HK-2 (cell line): ENCODE measurements around the gene ADGRF3.
"Not testable (repeated sequence)": the region's sequence is repeated elsewhere in the genome, so short reads cannot be mapped to it uniquely, and the experiment has no call there.

Experiments
- DNase-seq: peaks from one replicate; pipeline ENCODE4 v3.0.0-alpha.2; 2018; ENCODE audit not compliant: unreplicated experiment

Gene ADGRF3

DNA sequence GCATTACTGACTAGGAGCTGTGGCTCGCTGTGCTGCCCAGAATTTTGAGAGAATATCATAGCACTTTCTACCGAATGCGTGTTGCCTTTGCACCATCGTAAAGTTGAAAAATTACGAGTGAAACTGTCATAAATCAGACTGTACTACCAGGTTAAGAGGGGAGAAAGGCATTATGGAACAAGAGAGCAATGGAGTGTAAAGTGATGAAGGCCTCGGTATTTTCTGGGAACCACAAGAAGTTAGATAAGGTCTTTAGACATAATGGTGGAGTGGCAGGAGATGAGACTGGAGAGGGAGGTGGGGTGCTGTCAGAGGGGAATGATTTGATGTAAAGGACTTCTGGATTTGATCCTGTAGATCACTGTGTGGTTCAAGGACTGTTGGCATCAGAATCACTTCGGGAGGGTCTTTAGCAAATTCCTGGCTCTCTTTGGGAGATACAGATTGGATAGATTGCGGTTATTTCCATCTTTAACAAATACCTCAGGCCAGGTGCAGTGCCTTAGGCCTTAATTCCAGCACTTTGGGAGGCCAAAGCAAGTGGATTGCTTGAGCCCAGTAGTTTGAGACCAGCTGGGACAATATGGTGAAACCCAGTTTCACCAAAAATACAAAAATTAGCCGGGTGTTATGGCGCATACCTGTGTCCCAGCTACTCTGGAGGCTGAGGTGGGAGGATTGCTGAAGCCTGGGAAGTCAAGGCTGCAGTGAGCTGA is 4.9 kb upstream of the ADGRF3 start:
- DNase-seq: no peak

DNA sequence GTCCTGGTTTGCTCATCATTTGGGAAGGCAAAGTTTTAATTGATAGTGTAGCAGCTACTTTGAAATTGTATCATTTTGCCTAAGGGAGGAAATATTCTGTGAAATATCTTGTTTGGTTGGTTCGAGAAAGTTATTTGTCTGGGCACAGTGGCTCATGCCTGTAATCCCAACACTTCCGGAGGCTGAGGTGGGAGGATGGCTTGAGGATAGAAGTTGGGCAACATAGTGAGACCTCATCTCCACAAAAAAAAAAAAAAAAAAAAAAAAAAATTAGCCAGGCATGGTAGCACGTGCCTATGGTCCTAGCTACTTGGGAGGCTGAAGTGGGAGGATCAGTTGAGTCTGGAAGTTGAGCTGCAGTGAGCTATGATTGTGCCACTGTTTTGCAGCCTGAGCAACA is 3.1 kb upstream of the ADGRF3 start:
- no peak for DNase-seq

DNA sequence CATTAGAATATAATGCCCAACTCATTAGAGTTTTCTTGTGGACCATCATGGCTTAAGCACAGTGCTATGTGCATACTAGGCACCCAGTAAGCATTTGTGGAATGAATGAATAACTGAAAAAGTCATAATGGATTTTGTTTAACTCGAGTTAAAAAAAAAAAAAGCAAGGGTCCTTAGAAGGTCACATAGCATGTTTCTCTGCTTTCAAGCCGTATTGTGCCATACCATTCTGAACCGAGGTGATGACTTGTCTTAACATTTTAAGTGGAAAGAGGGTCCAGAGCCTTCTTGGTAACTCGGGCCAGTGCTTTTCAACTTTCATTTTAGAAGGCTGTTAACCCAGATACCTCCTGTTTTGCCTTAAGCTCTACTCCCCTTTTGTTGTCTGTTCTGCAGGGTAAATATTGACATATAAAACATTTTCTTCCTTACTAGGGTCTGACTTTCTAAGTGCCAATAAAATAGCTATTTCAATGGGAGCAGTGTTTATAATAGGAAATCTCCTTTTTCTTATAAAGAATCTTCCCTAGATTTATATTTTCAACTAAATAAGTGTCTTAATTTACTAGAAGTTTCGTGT is 787 bp upstream of the ADGRF3 start:
- DNase-seq: no peak

DNA sequence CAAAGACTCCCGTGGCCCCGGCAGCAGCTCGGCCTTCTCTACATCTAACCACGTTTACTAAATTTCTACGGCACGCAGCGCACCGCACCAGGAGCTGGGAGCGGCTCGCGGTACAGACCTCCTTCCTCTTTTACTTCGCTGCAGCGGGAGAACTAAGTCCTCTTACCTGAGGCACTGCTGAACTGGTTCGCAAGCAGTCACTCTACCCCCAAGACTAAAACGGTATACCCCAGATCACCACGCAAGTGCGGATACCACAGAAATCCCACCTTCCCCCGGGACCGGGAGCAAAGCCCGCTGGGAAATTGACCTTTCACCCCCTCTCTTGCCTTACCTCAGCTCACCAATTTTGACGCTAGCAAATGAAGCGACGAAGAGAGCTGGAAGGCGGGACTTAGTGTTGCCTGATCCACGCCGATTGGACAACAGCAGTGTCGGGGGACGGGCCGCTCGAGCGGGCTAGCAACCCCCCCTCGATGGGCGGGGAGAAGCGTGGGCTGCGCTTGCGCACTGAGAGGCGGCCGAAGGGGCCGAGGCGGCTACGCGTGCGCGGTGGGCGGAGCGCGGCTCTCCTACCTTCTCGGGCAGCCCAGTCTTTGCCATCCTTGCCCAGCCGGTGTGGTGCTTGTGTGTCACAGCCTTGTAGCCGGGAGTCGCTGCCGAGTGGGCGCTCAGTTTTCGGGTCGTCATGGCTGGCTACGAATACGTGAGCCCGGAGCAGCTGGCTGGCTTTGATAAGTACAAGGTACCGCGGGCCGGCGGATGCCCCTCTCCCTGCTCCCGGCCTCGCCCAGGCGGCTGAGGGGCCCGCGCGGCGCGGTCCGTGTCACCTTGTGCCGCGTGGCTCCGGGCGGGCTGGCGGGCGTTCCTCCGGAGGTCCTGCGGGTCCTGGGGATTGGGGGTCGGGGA is 790 bp downstream of the ADGRF3 start, which contains the start of gene SELENOI:
TSS of gene SELENOI (plus strand) at position 599 of the 909 bp plus-strand sequence. CDS start at position 689, 90 bp downstream.
- DNase-seq: peak; percentile 99

DNA sequence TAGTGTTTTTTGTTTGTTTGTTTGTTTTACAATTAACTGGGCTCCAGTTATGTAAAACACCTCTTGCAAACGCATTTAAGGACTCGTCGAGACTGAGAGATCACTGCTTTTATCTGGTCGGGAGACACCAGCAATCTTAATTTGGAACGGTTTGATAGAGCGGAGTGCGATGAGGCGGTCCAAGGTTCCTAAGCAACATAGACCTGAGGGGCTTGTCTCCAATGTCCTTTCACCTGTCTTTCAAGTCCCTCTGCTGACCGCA is 1.4 kb downstream of the ADGRF3 start:
- DNase-seq: no peak

DNA sequence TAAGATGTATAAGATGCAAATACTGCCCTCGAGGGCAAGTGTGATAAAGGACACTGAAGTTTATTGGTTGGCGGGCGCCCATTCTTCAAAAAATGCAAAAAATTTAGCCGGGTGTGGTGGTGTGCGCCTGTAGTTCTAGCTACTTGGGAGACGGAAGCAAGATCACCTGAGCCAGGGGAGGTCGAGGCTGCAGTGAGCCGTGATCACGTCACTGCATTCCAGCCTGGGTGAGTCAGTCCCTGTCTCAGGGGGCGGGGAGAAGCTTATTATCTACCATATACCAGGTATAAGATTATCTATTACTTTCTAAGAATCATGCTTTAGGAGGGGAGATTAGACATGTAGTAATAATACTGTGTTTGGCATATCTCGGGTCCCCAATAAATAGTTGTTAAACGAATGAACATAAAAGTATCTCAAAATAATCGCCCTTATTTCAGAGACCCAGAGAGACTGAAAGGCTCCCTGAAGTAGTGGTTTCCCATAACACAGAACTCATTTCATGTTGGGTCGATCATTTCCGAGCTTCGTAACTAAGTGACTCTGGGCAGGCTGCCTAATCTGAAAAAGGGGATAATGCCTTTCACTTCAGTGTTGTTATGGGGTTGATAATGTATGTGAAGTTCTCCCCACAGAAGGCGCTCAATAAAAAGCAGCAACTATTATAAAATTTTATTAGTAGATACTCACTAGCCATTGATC is 1.9 kb downstream of the ADGRF3 start:
- peak; percentile 57 for DNase-seq

DNA sequence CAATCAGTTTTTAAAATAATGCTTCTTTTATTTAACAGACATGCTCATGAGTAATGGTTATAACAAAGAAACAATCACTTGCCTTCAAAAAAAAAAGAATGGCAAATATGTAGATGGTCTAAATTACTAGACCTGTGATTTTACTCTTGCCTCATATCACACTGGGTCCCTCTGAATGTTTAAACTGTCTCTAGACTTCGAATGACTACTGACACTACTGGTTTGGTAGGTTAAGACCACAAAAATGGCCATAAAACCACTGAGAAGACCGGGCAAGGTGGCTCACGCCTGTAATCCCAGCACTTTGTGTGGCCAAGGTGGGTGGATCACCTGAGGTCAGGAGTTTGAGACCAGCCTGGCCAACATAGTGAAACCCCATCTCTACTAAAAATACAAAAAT is 5.8 kb downstream of the ADGRF3 start:
- DNase-seq: no peak

DNA sequence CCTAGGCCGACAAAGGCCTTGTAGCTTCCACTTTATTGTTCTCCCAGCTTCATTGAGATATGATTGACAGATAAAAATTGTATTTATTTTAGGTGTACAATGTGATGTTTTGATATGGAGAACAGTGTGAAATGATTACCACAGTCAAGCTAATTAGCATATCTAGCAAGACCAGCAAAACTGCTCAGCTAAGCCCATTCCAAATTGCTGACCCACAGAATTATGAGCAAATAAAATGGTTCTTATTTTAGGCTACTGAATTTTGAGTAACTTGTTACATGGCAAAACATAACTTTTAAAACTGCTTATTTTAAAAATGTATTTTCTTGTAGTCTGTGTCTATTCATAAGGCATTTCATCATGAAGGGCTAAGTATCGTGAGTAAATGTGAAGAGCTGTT is 9.3 kb downstream of the ADGRF3 start:
- no peak for DNase-seq

DNA sequence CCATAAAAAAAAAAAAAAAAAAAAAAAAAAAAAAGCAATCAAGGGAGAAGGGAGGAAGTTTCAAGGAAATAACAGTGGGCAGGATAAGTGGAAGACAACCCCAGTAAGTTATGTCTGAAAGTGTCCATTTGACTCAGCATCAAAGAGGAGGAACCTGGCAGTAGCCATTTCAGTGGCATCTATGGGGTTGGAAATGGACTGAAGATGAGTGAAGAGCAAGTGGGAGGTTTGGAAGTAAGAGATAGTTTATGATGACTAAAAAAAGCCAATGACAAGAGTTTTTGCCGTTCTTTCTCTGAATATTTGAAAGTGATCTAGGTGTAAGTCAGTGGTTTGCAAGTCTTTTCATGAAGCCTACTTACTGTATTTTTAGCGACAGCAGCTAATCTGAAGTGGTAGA is 9.9 kb downstream of the ADGRF3 start:
- DNase-seq: no peak

DNA sequence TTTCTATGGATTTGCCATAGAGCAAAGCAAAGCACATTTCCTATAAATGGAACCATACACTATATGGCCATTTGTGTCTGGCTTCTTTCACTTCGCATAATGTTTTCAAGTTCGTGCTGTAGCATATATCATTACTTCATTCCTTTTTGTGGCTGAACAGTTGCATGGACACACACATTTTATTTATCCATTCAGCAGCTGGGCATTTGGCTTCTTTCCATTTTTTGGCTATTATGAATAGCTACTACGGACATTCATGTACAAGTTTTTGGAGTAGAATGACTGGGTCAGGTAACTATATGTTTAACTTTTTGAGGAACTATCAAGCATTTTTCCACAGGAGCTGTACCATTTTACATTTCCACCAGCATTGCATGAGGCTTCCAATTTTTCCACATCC is 11.4 kb downstream of the ADGRF3 start:
- no peak for DNase-seq

DNA sequence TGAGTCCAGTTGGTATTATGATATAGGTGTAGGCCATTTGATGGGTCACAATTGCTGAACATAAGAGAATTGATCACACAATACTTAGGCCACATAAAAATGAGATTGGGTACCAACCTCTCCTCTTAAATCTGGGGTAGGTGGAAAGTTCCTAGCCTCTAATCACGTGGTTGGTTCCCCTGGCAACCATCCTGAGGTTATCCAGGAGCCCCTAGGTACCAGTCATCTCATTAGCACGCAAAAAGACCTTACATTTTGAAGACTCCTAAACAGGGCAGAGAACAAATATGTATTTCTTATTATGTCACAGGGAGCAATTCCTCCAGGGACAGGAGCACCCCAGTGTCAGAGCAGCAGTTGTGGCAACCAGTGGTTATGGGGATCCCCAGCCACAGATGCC is 13.3 kb downstream of the ADGRF3 start:
- DNase-seq: no peak

DNA sequence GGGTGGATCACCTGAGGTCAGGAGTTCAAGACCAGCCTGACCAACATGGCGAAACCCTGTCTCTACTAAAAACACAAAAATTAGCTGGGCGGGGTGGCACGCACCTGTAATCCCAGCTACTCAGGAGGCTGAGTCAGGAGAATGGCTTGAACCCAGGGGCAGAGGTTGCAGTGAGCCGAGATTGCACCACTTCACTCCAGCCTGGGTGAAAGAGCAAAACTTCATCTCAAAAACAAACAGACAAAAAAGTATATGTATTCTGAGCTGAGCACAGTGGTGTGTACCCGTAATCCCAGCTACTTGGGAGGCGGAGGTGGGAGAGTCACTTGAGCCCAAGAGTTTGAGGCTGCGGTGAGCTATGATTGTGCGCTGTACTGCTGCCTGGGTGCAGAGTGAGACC is 15.3 kb downstream of the ADGRF3 start:
- DNase-seq: not testable (repeated sequence)

DNA sequence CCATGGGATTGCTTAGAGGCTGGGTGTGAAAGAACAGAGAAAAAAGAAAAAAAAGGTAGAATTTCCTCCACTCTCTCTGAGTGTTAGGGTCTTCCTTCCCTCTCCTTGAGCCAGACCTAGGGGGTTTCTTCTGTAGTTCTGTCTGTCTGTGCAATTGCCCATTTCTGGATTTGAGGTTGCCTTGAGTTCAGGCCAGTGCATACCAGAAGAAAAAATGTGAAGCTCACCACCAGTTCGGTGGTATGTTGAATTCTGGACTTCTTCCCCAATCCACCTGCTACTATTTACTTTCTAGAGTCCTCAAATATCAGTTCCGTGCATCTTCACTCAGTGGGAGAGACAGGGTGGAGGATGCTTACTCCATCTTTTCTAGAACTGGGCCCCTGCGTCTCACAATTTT is 16.0 kb downstream of the ADGRF3 start:
- no peak for DNase-seq

DNA sequence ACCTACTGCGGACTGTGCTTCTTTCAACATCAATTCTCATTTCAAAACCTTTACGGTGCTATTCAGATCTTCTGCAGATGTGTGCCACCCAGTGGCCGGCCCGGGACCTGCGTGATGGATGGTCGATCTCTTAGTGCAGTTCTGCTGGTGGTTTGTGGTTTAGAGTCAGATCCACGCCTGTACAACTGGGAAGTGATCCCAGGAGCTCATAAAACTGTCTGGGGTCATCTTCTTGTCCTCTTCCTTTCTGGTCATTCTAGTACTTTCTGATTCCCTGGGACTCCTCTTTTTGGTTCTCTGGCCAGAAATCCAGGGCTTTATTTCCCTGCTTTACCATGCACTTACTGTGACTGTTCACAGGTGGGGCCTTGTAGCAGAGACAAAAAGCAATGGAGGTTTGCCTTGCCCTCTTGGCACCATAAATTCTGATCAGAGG is 16.5 kb downstream of the ADGRF3 start:
- peak; percentile 74 for DNase-seq

DNA sequence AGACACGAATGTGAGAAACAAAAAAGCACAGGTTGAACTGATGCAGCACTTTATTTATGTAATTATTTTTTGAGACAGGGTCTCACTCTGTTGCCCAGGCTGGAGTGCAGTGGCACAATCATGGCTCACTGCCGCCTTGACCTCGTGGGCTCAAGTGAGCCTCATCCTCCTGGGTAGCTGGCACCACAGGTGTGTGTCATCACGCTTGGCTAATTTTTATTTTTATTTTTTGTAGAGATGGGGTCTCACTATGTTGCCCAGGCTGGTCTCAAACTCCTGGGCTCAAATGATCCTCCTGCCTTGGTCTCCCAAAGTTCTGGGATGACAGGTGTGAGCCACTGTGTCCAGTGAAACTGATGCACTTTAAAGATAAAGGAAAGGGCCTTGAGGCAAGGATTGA is 17.5 kb downstream of the ADGRF3 start:
- not testable (repeated sequence) for DNase-seq

DNA sequence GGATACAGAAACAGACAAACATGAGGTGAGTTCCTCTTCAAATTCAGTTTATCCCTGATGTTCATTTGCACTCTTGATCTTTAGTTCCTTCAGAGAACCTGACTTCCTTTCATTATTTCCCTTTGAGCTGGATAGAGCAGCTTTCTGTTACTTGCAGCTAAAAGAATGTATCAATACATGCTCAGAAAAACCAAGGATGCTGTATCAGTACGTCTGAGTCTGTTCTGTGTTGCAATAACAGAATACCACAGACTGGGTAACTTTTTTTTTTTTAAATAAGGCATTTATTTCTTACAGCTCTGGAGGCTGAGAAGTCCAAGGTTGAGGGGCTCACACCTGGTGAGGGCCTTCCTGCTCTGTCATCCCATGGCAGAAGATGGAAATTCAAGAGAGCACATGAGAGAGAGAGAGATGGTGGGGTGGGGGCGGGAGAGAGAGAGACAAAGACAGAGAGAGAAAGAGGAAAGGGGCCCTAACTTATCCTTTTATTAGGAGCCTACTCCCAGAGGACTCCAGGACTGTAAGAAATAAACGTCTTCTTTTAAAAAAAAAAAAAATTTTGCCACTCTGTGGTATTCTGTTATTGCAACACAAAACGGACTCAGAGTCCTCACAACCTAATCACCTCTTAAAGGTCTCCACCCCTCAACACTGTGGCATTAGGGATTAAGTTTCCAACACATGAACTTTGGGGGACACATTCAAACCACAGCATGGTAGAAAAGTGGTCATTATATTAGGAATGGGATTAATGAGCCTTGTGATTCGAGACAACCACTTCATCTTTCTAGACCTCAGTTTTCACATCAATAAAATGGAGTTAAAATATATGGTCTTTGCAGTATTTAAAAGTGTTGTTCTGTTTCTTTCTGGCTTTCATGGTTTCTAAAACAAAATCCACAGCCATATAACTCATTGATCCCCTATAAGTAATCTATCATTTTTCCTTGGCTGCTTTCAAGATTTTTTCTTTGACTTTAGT is 19.0 kb downstream of the ADGRF3 start:
- DNase-seq: no peak

DNA sequence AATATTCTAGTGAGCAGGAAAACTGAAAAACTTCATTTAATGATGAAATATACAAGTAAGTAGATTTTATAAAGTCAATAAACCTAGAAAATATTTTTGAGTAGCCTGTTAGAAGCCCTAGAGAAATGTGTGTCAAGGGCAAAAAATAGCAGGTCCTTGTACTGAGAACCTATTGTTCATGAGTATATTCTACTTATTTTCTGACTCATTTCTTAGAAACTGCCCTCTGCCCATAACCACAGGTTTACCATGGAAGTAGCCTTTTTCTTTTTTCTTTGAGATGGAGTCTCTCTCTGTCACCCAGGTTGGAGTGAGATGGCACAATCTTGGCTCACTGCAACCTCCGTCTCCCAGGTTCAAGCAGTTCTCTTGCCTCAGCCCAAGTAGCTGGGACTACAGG is 20.1 kb downstream of the ADGRF3 start:
- no peak for DNase-seq

DNA sequence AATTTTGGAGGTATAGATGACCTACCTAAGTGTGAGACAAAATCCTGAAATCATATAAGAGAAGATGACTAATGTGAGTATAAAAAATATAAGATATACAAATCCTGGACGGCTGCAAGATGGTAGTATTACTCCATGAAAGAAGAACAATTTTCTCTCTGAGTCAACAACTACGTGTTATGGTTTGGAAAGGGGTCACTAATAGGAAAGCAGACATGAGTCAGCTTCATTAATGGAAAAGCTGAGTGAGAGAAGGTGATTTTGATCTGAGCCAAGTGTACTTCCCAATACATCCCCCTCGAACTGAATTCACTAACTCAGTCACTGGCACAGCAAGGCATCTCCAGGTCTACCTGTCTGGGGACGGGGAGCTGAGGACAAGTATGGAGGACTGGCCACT is 20.7 kb downstream of the ADGRF3 start:
- no peak for DNase-seq

DNA sequence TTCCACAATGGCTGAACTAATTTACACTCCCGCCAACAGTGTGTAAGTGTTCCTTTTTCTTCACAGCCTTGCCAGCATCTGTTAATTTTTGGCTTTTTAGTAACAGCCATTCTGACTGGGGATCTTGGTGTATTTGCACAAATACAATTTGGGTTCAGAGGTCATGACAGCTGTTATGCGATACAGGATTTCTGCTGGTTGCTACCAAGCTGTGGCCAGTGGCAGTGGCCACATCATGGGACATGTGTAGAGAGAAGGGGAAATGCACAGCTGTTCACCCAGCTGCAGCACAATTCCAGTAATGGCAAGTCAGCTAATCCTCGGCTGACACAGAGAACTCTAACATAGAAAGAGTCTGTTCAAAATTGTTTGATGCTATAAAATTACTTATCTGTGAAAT is 21.7 kb downstream of the ADGRF3 start:
- no peak for DNase-seq

DNA sequence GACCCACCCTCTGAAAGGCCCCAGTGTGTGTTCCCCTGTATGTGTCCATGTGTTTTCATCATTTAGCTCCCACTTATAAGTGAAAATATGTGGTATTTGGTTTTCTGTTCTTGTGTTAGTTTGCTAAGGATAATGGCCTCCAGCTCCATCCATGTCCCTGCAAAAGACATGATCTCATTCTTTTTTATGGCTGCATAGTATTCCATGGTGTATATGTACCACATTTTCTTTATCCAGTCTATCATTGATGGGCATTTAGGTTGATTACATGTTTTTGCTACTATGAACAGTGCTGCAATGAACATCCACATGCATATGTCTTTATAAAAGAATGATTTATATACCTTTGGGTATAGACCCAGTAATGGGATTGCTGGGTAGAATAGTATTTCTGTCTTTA is 22.1 kb downstream of the ADGRF3 start:
- not testable (repeated sequence) for DNase-seq

DNA sequence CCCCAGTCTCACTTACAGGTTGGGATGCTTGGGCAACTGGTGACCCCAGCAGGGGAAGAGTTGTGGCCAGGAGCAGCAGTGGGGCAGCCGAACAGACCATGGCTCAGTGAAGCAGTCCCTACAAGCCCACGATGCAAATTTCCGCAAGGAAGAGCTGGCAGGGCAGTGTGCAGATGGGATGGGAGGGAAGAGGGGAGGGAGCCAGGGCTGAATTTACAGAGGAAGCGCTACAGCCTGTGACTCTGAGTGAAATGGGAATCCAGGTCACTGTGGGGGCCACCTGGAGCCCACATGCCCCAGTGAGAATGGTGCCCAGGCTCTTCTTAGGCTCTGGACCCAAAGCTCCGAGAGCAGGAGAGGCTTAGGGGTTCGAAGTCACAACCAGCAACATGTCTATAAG is 27.6 kb downstream of the ADGRF3 start:
- no peak for DNase-seq
